B cell (primary cell): ENCODE measurements around the gene RNF223. TPM values are rescaled to one million over a fixed set of nuclear protein-coding genes. Genes with fewer than 3 reads are reported as not detected.
A peak's percentile ranks its signal among the peaks of the same experiment; 100 is the strongest.

Experiments used
- ATAC-seq: fragments of 200-7000 bp; cut with Tn5 transposase; one replicate; pipeline ENCODE4 v1.10.0; 2021; ENCODE audit warnings: low read depth, mild to moderate bottlenecking, moderate number of reproducible peaks, moderate library complexity
- CTCF ChIA-PET: fragments of 350-600 bp; sonication (Branson Sonifier 250); formaldehyde crosslinking; loops from one replicate; lab custom pipeline; 2021; ENCODE audit warnings: antibody characterized with exemption, inconsistent platforms; lab: Charles Lee
- POLR2A ChIA-PET: fragments of 350-600 bp; sonication (Branson Sonifier 250); formaldehyde crosslinking; loops from one replicate; lab custom pipeline; 2021; ENCODE audit warnings: antibody characterized with exemption; lab: Charles Lee
- DNase-seq: peaks from one replicate; pipeline ENCODE4 v3.0.0; 2013
- H2AFZ ChIP-seq: 2 replicates; pipeline ENCODE4 v1.6.1; 2012; ENCODE audit warnings: mild to moderate bottlenecking, low read depth, low read length; ENCODE audit not compliant: insufficient read depth, poor library complexity, severe bottlenecking
- H3K27ac ChIP-seq, 2 donors: 1 replicate in 1 of 2; 2 replicates in 1 of 2; pipeline ENCODE4 v1.5.1; 2012 to 2013; ENCODE audit warnings: low read length in 2 of 2, mild to moderate bottlenecking in 2 of 2, moderate library complexity in 1 of 2
- H3K27me3 ChIP-seq, 4 experiments: fragments of 200-600 bp in 1 of 4; sonication (generic) in 1 of 4; replicated peaks in 1 of 4; 1 replicate in 2 of 4; 2 replicates in 2 of 4; pipeline versions ENCODE4 v1.6.1 to v1.7.0; 2013 to 2016; ENCODE audit warnings: low read length in 3 of 4, mild to moderate bottlenecking in 2 of 4, mixed read lengths in 1 of 4, moderate library complexity in 1 of 4; ENCODE audit not compliant: insufficient read depth in 4 of 4, control insufficient read depth in 3 of 4; ENCODE audit errors: control extremely low read depth in 1 of 4
- H3K36me3 ChIP-seq, 2 experiments: replicated peaks in 1 of 2; 1 replicate in 1 of 2; 2 replicates in 1 of 2; pipeline versions ENCODE4 v1.6.1 to v1.7.1; 2013; ENCODE audit warnings: low read length in 1 of 2; ENCODE audit not compliant: insufficient read depth in 2 of 2, control insufficient read depth in 1 of 2; ENCODE audit errors: control extremely low read depth in 1 of 2, extremely low read depth in 1 of 2
- H3K4me1 ChIP-seq, 2 donors: fragments of 200-600 bp in 1 of 2; sonication (generic) in 1 of 2; 1 replicate in 1 of 2; 2 replicates in 1 of 2; pipeline versions ENCODE4 v1.5.1 to v1.6.1; 2013 to 2017; ENCODE audit warnings: low read length in 2 of 2; ENCODE audit not compliant: control insufficient read depth in 2 of 2, insufficient read depth in 2 of 2
- H3K4me2 ChIP-seq: replicated peaks from 2 replicates; pipeline ENCODE3; 2012; ENCODE audit warnings: mild to moderate bottlenecking, low read depth, low read length; ENCODE audit not compliant: poor library complexity, severe bottlenecking
- H3K4me3 ChIP-seq, 5 experiments: fragments of 200-600 bp in 1 of 5; sonication (generic) in 1 of 5; 1 replicate in 3 of 5; 2 replicates in 2 of 5; pipeline versions ENCODE4 v1.5.1 to v1.7.0; 2011 to 2016; ENCODE audit warnings: low read length in 4 of 5, mild to moderate bottlenecking in 4 of 5, low read depth in 2 of 5, control low read depth in 1 of 5, moderate library complexity in 1 of 5; ENCODE audit not compliant: insufficient read depth in 1 of 5; ENCODE audit errors: control extremely low read depth in 1 of 5, extremely low read depth in 1 of 5
- H3K79me2 ChIP-seq: fragments of 200-600 bp; sonication (generic); one replicate; pipeline ENCODE4 v1.6.0; 2016; ENCODE audit warnings: low read length; ENCODE audit not compliant: control insufficient read depth, insufficient read depth
- H3K9ac ChIP-seq: fragments of 200-600 bp; sonication (generic); 2 replicates; pipeline ENCODE4 v1.6.1; 2017; ENCODE audit warnings: mild to moderate bottlenecking, low read length, moderate library complexity
- H3K9me3 ChIP-seq, 3 donors: one replicate each; pipeline versions ENCODE4 v1.6.1 to v1.7.1; 2013; ENCODE audit warnings: low read length in 2 of 3; ENCODE audit not compliant: control insufficient read depth in 2 of 3, insufficient read depth in 1 of 3; ENCODE audit errors: control extremely low read depth in 1 of 3
- H4K20me1 ChIP-seq: 2 replicates; pipeline ENCODE4 v1.6.0; 2012; ENCODE audit warnings: mild to moderate bottlenecking, low read length; ENCODE audit not compliant: insufficient read depth, control insufficient read depth, poor library complexity, severe bottlenecking
- H3K27ac Mint-ChIP-seq: one replicate; pipeline ENCODE4 v1.8.0; 2021; ENCODE audit warnings: mixed read lengths
- H3K27me3 Mint-ChIP-seq: one replicate; pipeline ENCODE4 v1.8.0; 2021; ENCODE audit warnings: mixed read lengths
- H3K4me1 Mint-ChIP-seq: one replicate; pipeline ENCODE4 v1.8.0; 2021; ENCODE audit warnings: mixed read lengths
- H3K4me3 Mint-ChIP-seq: one replicate; pipeline ENCODE4 v1.8.0; 2021; ENCODE audit warnings: mixed read lengths
- H3K9me3 Mint-ChIP-seq: one replicate; pipeline ENCODE4 v1.8.0; 2022; ENCODE audit warnings: mixed read lengths; ENCODE audit not compliant: insufficient read depth
- CTCF ChIP-seq: fragments of 200-600 bp; IDR thresholded peaks from one replicate; pipeline ENCODE4 v1.8.0; 2022; ENCODE audit warnings: antibody characterized with exemption, mild to moderate bottlenecking
- EZH2 ChIP-seq: IDR thresholded peaks from 2 replicates; pipeline ENCODE4 v1.6.1; 2012; ENCODE audit warnings: borderline replicate concordance, low read depth, mild to moderate bottlenecking, moderate library complexity, low read length; ENCODE audit not compliant: insufficient read depth, poor library complexity, severe bottlenecking
- WGBS: methylation state at CpG from one replicate; pipeline ENCODE4 v1.1.5; 2013; ENCODE audit warnings: missing lambda C conversion rate; ENCODE audit not compliant: insufficient coverage; 5-methylcytosine and 5-hydroxymethylcytosine counted together
- intact Hi-C: fragments of 100-400 bp; cut with micrococcal nuclease; formaldehyde crosslinking; loops from one replicate; pipeline ENCODE4 v1.10.0; 2022
- polyA plus RNA-seq: library from polyadenylated mRNA; depleted of rRNA; stranded (reverse); fragments of >200 nt; gene quantifications from 2 replicates; pipeline ENCODE4 v1.2.3, GENCODE V29; 2012
- total RNA-seq, 2 donors: library from RNA; stranded (reverse); fragments of 120-200 nt in 1 of 2; gene quantifications; 1 replicate in 1 of 2; 2 replicates in 1 of 2; pipeline versions ENCODE4 v1.2.3 to v1.2.4, GENCODE V29; 2013 to 2022

Gene RNF223
- total and polyA plus RNA-seq, 2 donors (not counting 1 experiment from before 2014, with no cell fraction given), result not detected

GRCh38 chr1:1042835-1043234 is 31.3 kb downstream of the RNF223 start:
- peaks cover 11% of the 10 kb centered on the region for H3K27me3 Mint-ChIP-seq
- ChIA-PET POLR2A (interaction anchor here (1.8 kb wide), 1 partner anchor 16 kb away, joined by 3 read pairs; no protein-coding TSS in a partner anchor), CTCF (no interaction called here)
- peaks cover 25% of the 10 kb centered on the region for H3K4me1 Mint-ChIP-seq
- H3K27ac Mint-ChIP-seq, result peak overlapping the region; percentile 46
- Histone ChIP-seq H3K27ac (no peak overlapping the region), H3K36me3 (no peaks in the 10 kb centered on the region), H3K4me2 (no peak overlapping the region), H4K20me1 (peaks cover 11% of the 10 kb centered on the region), H3K9me3 (peaks cover 0 to 10% (median 0%) of the 10 kb centered on the region in 3 donors), H3K4me1 (peaks cover 25 to 27% of the 10 kb centered on the region in 2 donors), H3K27me3 (peaks cover 0 to 29% (median 9%) of the 10 kb centered on the region in 4 experiments), H2AFZ (no peak overlapping the region), H3K79me2 (no peaks in the 10 kb centered on the region), H3K9ac (no peak overlapping the region), H3K4me3 (no peak overlapping the region)
- 88% methylated on average over 10 of the region's 10 CpGs for WGBS
- ATAC-seq (no peak), DNase-seq (peak; percentile 35)
- intact Hi-C loops, result no loop called here
- no peaks in the 10 kb centered on the region for H3K9me3 Mint-ChIP-seq
- H3K4me3 Mint-ChIP-seq, result peak overlapping the region; percentile 34
- TF ChIP-seq CTCF (no peak), EZH2 (no peak)

GRCh38 chr1:1041873-1042272 is 32.2 kb downstream of the RNF223 start:
- DNase-seq (peak; percentile 39), ATAC-seq (no peak)
- Mint-ChIP-seq H3K4me1 (peaks cover 29% of the 10 kb centered on the region), H3K27ac (no peak overlapping the region), H3K9me3 (no peaks in the 10 kb centered on the region), H3K27me3 (peaks cover 14% of the 10 kb centered on the region), H3K4me3 (peak overlapping the region; percentile 23)
- Histone ChIP-seq H3K79me2 (no peaks in the 10 kb centered on the region), H3K27me3 (peaks cover 0 to 29% (median 9%) of the 10 kb centered on the region in 4 experiments), H3K9me3 (peaks cover 0 to 10% (median 0%) of the 10 kb centered on the region in 3 donors), H3K4me3 (no peak overlapping the region), H3K9ac (no peak overlapping the region), H3K4me2 (no peak overlapping the region), H3K36me3 (no peaks in the 10 kb centered on the region), H4K20me1 (peaks cover 11% of the 10 kb centered on the region), H2AFZ (no peak overlapping the region), H3K4me1 (peaks cover 25 to 27% of the 10 kb centered on the region in 2 donors), H3K27ac (no peak overlapping the region)
- intact Hi-C loops, result loop anchor here (2.0 kb wide), 1 partner anchor 75 kb away; the partner anchor contains the start of gene C1orf159
- CTCF ChIA-PET, result no interaction called here
- TF ChIP-seq EZH2 (no peak), CTCF (no peak)
- POLR2A ChIA-PET, result no interaction called here
- 95% methylated on average over 21 of the region's 25 CpGs for WGBS
